HG02852 (cell line): ENCODE results near the gene AANAT.

Source experiments
- ATAC-seq: cut with Tn5 transposase; IDR thresholded peaks from one replicate; pipeline ENCODE4 v1.9.1; 2021; ENCODE audit warnings: mild to moderate bottlenecking, moderate library complexity; ENCODE audit not compliant: unreplicated experiment

Gene AANAT

DNA sequence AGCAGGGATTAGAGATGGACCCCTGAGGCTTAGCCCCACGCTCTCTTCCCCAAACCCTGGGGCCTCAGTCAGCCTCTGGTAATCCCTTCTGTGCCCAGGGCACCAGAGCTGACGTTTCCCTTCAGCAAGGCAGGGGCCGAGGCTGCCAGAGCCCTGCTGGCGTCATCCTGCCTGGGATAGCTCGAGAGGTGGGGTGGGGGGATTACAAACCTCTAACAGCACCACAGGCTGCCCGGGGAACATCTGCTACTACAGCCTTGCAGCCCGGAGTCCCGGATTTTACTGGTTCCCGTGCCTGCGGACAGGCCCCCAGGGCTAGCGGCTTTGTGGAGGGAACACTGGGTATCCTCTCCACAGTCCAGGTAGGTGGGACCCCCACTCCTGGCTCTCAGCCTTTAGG, at the start of gene AANAT:
TSS of gene AANAT (plus strand) at position 238 of the 400 bp plus-strand sequence. CDS start 1,144 bp downstream, outside the sequence.
- ATAC-seq = no peak

DNA sequence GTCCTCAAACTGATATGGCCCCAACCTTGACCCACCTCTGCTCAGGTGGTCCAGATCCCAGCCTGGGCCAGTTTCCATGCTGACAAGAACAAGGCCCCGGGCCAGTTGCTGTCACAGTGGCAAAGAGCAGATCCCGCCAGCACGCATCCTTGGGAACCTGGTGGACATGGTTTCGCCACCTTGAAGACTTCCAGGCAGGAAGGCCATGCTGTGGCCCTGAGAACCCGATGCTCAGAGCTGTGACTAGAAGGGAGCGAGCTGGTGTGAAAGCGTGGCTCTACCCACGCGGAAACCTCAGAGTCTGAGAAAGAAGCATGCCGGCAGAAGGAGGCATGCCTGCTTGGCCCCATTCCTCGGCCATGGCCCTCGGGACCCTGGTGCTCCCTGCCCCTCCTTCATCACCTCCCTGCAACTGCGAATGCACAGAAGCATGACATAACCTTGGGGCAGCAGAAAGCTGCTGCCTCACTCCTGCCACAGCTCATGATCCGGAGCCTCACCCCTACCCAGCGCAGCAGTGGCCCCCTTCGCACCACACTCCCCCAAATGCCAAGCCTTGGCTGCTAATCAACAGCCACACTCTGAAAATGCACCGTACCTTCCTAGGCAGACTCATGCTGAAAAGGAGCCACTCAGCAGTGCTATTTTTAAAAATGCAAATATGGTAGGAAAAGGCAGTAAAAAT, 47.7 kb upstream of the AANAT start:
- ATAC-seq = no peak

DNA sequence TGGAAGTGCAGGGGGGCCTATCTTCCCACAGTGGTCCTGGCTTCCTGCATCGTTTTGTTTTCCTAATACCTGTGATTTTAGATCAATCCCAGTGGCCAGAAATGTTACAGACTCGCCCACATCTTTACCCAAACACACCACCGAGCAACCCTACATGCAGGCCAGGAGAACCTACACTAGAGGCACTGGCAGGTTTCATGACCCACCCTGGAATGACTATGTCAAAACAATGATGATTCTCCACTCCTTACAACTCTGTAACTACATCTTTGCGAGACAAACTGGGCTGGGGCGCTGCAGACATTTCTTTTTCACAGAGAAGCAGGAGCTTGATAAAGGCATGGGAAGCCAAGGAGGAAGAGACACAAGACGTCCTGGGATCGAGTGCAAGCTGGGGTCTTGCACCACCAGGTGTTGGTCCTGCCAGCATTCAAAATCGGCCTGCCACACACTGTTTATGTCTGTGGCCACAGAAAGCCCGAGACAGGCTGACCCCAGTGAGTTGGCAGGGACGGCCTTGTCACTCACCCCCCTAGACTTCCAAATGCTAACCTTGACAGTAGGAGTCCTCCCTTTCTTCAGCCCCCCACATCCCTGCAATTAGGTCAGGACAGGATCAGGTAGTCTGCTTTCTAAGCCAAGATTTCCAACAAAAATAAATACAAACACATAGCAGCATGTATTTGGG, 46.9 kb upstream of the AANAT start:
- no peak for ATAC-seq

DNA sequence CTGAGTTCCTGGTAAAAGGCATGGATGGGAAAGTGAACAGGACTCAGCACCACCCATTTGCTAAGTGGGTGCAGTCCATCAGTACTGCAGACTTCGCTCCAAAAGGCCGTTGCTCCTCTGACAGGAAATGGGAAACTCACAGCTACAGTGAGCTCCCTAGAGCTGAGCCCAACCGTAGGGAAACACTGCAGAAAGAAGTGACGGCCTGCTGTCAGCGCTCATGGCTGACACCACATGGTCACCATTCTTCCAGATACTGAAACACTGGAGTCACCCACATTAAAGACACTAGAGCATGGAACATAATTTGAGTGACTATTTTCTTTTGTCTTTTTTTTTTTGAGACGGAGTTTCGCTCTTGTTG, 46.4 kb upstream of the AANAT start:
- ATAC-seq = no peak

DNA sequence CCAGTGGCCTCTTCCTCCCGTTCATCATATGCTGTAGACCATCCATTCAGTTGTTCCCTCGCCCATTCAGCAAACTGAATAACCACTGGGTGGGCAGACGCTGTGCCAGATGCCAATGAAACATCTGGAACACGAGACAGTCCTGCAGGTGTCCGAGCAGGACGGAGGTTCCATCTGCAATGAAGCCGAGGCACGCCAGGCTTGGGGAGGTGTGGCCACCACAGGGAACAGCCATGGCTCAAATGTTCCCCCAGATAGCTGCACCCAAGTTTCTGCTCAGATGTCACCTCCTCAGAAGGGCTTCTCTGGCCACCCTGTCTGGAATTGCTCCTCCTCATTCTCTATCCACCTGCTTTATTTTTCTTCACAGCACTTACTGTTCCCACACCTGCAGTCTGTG, 45.0 kb upstream of the AANAT start:
- no peak for ATAC-seq

DNA sequence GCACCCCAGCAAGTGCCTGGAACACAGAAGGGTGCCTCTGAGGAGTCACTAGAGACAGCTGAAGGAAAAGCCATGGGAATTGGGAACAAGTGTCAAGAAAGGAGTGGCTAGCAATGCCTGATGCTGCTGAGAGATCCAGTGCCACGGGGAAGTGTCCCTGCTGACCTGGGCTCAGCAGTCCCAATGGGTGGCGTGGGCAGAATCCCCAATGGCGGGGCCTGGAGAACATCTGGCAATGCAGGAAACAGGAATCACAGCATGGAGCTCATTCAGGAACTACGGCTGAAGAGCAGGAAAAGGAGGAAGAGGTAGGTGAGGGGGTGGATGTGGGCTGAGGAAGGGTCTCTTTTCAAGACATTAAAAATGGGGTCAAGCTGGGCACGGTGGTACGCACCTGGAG, 44.5 kb upstream of the AANAT start:
- ATAC-seq = no peak

DNA sequence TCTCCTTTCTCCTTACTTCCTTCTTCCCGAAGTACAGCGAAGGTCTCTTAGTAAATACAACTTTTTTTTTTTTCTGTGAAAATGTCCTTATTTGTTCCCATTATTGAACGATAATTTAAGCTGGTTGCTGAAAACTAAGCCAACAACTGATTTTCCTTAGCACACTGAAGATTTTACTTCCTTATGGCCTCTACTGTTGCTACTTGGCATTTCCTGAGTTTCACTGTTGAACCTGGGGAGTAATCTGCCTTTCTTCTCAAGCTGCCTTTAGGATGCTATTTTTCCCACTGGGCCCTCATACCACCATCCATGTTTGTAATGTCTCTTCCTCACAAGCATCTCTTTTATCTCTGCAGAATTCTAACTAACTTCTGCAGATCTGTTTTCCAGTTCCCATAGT, 40.5 kb upstream of the AANAT start:
- no peak for ATAC-seq

DNA sequence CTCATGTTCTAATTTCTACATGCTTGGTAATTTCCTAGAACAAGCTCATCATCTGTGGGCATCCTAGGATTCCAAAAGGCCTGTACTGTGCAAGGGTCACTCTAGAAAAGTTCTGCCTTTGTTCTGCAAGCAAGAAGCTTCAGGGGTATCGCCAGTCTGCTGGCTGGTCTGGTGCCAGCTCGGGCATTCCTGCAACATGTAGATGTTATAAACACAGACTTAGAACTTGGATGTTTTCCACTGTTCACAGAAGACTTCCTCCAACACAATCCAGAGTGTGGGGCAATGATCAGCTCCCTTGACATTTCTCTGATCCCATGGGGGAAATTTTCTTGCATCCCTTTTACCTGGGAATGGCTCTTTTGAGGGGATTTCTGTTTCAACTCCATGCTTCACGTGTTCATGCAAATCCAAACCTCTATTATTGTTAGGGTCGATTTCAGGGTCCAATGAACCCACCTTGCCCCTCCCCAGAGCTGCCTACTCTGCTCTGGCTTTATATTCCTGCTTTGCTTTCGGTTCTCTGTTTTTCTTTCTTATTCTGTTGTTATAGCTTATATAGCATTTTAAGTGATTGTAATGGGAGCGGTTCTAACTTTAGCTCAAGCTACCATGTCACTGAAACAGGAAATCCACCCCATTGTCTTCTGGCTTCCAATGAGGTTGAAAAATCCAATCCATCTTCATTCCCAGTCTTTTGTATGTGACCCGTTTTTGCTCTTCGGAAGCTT, 39.7 kb upstream of the AANAT start:
- ATAC-seq = no peak

DNA sequence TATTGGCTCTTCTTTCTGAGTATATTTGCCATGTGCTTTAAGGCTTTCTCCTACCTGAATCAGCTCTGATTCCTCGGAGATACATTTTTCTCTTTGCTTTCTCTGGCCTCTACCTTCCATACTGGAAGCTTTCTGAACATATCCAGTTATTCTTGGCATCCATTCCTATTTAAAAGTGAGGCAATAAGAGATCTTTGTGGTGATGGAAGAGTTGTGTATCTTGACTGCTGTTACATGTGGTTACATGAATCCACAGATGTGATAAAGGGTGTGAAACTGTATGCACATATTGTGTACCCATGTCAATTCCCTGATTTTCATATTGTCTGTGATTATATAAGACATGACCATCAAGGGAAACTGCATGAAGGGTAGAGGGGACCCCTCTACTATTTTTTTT, 38.9 kb upstream of the AANAT start:
- ATAC-seq = no peak

DNA sequence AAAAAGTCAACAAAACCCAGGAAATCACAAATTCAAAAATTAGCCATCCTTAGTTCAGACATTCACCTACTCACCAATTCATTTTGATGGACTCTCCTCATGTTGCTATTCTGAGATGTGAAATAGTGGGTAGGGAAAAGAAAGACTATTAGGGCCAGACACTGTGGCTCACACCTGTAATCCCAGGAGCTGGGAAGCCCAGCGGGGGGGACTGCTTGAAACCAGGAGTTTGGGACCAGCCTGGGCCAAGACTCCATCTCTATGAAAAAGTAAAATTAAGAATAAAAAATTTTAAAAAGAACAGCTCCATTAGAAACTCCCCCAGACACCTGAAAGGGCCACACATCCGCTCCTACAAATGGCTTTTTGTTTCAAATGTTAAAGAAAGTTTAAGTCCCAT, 35.9 kb upstream of the AANAT start:
- ATAC-seq = no peak

DNA sequence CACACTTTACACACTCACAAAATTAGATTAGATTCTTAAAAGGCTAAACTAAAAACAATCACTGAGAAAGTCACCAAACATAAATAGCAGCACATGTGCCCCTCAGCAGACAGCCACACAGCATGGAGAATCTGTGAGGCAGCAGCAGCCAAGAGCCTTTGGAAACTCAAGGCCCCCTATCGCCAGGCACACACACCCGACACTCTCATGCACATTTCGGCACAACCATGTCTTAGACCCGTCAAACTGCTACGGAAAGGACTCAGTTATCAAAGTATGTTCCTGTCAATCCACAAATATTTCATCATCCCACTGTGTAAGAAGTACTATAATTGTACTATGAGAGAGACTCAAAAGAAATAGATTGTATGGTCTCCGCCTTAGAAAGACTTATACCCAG, 35.4 kb upstream of the AANAT start:
- ATAC-seq = no peak

DNA sequence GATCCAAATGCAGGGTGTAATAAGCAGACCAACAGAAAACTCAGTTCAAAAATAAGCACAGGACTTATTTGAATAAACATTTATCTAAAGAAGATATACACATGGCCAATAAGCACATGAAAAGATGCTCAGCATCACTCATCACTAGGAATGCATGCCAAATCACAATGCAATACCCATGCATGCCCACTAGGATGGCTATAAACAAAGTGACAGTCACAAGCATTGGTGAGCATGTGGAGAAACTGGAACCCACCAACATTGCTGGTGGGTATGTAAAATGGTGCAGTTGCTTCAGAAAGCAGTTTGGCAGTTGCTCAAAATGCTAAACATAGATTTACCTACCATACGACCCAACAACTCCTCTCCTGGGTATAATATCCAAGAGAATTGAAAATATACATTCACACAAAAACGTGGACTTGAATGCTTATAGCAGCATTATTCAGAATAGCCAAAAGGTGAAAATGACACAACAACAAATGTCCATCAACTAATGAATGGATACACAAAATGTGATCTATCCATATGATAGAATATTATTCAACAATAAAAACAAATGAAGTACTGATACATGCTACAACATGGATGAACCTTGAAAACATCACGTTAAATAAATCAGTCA, 34.6 kb upstream of the AANAT start:
- ATAC-seq = no peak

DNA sequence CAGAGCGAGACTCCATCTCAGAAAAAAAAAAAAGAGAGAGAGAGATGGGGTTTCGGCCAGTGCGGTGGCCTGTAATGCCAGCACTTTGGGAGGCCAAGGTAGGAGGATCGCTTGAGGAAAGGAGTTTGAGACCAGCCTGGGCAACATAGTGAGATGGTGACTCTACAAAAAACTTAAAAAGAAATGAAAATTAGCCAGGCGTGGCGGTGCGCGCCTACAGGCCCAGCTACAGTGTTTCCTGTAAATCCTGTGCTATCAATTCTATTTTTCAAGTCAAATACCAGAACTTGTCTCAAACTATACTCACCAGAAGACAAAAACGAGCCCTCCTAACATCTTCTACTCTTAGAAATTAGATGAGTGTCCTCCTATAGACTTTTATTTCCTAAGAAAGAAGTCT, 33.7 kb upstream of the AANAT start:
- no peak for ATAC-seq

DNA sequence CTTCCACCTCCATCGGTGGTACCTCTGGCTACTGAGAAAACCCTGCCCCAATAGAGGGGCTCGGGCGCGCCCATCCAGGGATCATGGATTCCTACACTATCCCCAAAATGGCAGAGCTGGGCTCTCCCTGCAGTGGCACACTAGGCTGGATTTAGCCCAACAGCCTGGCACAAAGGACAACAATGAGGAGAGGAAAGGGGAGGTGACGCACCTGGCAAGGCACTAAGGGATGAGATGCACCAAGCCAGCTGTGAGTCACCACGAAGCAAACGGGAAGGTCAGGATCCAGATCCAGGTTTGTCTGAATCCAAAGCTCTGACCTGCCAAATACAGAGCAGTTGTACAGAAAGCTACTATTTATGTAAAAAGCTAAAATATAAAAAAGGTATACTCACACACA, 32.5 kb upstream of the AANAT start:
- ATAC-seq = no peak

DNA sequence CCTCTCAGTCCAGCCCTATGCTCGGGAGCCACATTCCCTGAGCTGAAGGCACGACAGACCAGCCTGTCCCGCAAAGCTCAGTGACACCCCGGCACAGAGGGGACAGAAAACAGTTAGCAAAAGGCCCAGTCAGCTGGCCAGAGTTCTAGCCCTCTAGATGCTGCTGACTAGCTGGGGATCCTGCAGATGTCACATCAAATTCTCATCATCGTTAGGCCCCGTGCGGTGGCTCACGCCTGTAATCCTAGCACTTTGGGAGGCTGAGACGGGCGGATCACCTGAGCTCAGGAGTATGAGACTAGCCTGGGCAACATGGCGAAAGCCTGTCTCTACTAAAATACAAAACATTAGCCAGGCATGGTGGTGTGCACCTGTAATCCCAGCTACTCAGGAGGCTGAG, 31.7 kb upstream of the AANAT start:
- no peak for ATAC-seq

DNA sequence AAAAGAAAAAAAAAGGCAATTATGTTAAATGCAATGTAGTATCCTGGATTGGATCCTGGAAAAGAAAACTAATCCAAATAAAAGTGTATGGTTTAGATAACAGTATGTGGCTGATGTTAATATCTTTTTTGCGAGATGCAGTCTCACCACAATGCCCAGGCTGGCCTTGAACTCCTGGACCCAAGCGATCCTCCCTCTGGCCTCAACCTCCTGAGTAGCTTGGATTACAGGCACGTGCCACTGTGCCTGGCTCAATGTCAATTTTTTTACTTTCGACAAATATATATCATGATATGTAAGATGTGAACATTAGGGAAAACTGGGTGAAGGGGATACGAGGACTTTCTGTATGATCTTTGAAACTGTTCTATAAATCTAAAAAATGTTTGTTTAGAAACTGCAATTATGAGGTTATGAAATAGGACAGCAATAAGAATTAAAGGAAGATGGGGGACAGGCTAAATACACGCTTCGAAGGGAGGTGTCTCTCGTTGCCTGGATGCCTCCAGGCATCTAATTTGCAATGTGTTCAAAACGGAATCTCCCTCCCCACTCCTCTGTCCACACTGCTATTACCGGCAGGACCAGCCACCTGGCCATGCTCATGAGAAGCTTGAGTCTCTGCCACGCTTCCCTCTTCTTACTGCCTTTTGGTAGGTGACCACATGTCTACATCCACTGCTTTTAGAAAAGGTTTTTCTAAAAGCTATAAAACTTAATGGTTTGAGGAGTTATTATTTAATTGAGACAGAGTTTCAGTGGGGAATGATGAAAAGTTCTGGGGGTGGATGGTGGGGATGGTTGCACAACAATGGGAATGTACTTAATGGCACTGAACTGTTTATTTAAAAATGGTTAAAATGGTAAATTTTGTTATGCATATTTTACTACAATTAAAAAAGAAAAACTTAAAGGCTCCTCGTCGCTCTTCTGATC, 29.7 kb upstream of the AANAT start:
- ATAC-seq = no peak

DNA sequence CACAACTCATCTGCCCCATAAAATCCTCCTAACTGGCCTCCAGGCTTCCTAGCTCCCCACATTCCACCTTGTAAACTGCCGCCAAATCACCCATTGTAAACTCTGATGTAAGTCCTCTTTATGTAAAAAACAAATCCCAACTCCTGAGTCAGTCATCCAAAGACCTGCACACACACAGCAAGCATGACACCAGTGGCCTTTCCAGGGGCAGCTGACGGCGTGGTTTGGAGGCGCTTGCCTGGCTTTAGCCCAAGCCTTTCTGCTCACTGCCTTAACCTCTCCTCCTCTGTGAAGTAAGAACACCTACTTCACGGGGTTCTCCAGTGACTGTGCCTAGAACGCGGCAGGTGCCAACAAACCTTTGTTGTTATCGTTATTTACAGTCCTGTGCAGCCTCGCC, 28.5 kb upstream of the AANAT start:
- no peak for ATAC-seq

DNA sequence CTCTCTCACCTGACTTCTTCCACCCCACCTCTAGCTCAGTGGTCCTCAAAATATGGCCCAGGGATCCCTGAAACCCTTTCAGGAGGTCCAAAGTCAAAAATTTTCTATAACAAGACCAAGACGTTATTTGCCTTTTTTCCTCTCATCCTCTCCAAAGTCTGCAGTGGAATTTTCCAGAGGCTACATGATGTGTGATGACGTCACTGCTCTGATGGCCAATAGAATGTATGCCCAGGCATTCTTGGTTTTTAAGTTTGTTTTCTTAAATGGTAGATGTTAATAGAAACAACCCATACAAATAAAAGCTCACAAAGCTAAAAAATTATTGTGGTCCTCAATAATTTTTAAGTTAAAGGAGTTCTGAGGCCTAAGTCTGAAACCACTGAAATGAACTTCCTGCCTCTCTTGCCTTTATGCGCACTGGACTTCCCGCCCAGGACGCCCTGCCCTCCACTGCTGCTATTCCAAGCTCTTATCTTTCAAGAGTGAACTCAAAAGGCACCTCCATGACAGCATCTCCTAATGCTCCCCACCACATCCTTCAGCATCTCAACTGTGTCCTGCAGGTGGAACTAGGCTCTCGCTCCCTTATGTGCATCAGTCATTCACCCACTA, 28.0 kb upstream of the AANAT start:
- ATAC-seq = no peak

DNA sequence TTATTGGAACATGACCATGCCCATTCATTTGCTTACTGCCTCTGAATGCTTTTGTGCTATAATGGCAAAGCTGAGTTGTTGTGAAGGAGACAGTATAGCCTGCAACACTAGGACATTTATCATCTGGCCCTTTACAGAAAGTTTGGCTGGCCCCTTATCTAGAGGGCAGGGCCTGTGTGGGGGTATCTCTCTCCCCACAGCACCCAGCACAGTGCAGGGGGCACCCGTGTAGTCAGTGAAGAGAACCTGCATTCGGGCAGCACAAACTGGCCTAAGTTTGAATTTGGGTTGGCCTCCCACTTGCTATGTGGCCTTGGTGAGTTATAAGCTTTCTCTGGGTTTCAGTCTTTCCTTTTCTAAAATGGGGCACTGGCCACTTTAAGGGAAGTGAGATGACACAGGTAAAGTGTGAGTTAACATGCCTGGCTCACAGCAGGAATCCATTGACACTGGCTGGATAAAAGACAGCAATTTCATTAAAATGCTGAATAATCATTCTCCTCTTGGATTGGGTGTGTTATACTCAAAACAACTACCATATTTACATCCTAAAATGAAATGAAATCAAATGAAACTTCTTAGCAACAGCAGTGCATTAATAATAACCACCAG, 26.5 kb upstream of the AANAT start:
- ATAC-seq = no peak
